Right lobe of liver (tissue), 6 donors: ENCODE data around the gene SMARCE1. TPM values are rescaled to one million over a fixed set of nuclear protein-coding genes. Genes with fewer than 3 reads are reported as not detected.

Source experiments
- ATAC-seq, 4 donors: fragments of 200-7000 bp; cut with Tn5 transposase; one replicate each; pipeline ENCODE4 v1.9.1; 2020; ENCODE audit warnings: mild to moderate bottlenecking in 4 of 4, moderate library complexity in 4 of 4
- DNase-seq, 3 donors: peaks; one replicate each; pipeline ENCODE4 v3.0.0-alpha.2; 2020
- H3K27ac ChIP-seq, 3 donors: fragments of 200-600 bp; one replicate each; pipeline ENCODE4 v1.8.0; 2022
- H3K27me3 ChIP-seq, 2 donors: fragments of 200-600 bp; one replicate each; pipeline ENCODE4 v1.8.0; 2022
- H3K36me3 ChIP-seq, 4 donors: fragments of 200-600 bp; sonication (generic) in 1 of 4; one replicate each; pipeline versions ENCODE4 v1.5.1 to v1.8.0; 2017 to 2022; ENCODE audit warnings: control low read depth in 1 of 4
- H3K4me1 ChIP-seq, 4 donors: fragments of 200-600 bp; sonication (generic) in 1 of 4; one replicate each; pipeline versions ENCODE4 v1.5.1 to v1.8.0; 2017 to 2022; ENCODE audit warnings: control low read depth in 1 of 4
- H3K4me3 ChIP-seq, 3 donors: fragments of 200-600 bp; one replicate each; pipeline ENCODE4 v1.8.0; 2022
- H3K9me3 ChIP-seq, 4 donors: fragments of 200-600 bp; sonication (generic) in 1 of 4; one replicate each; pipeline versions ENCODE4 v1.5.1 to v1.8.0; 2017 to 2022; ENCODE audit warnings: control low read depth in 1 of 4
- POLR2A ChIP-seq: fragments of 450-650 bp; IDR thresholded peaks from one replicate; pipeline ENCODE4 v1.6.1; 2017; ENCODE audit warnings: antibody characterized with exemption, mild to moderate bottlenecking
- WGBS: methylation state at CpG from one replicate; pipeline ENCODE4 v1.1.6; 2018; ENCODE audit warnings: low coverage, low lambda C conversion rate; ENCODE audit not compliant: insufficient coverage; ENCODE audit errors: missing lambda C conversion rate; 5-methylcytosine and 5-hydroxymethylcytosine counted together
- intact Hi-C, 2 donors: fragments of 100-400 bp; cut with DNase I; formaldehyde crosslinking; loops; one replicate each; pipeline versions ENCODE4 v1.11.2 to v1.14.1; 2022
- total RNA-seq, 6 experiments: library from RNA; depleted of rRNA in 2 of 6; stranded (reverse); fragments of >200 nt in 2 of 6; fragmentation: NEBNext Ultra II Directional in 3 of 6; extraction: Animal tissue kit (Norgen Biotek cat#: 25700) in 3 of 6; gene quantifications; one replicate each; pipeline versions ENCODE4 v1.1.0 to v1.2.4, GENCODE V29; 2016 to 2023
- TF ChIP-seq, protein P1 (sequence below), 4 donors: fragments of 200-600 bp in 3 of 4; fragments of 450-650 bp in 1 of 4; IDR thresholded peaks; one replicate each; pipeline versions ENCODE4 v1.5.1 to v1.8.0; 2016 to 2022; ENCODE audit warnings: antibody characterized with exemption in 4 of 4, mild to moderate bottlenecking in 2 of 4
- donor health status: DM: no; HTN: yes; CAD: no.
- donor health status: DM: no; HTN: no; CAD: no.
- donor health status: DM: no; HTN: no; CAD: no.
- donor health status: DM: no; HTN: yes; CAD: no.
- donor health status: DM: no; HTN: yes; CAD: no.

SMARCE1 gene
- total RNA-seq, 6 experiments from 2014 or later, result 28.8 to 47.1 (median 33.5) TPM

DNA sequence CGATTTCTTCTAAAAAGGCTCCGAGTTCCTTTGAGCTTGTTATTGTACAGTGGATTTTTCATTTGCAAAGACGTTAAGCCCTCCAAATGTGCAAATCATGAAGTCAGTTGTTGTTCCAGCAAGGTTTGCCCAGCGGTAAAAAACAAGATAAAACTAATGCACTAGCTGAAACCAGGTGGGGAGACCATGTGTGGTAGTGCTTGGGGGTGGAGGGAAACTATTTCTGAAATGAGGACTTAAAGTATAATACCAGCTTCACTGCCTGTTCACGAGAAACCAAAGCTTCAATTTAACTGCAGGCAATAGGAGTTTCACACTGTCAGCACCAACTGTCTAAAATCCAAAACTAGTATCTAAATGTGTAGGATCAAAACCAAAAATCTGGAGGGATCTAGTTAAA is 22.3 kb downstream of the SMARCE1 start:
- Histone ChIP-seq H3K36me3 (peaks cover 0 to 22% (median 12%) of the 10 kb centered on the region in 4 donors), H3K27me3 (no peaks in the 10 kb centered on the region), H3K4me3 (no peak overlapping the region), H3K4me1 (no peaks in the 10 kb centered on the region), H3K9me3 (no peaks in the 10 kb centered on the region), H3K27ac (no peak overlapping the region)
- ATAC-seq, result no peak
- TF ChIP-seq, protein P1, sequence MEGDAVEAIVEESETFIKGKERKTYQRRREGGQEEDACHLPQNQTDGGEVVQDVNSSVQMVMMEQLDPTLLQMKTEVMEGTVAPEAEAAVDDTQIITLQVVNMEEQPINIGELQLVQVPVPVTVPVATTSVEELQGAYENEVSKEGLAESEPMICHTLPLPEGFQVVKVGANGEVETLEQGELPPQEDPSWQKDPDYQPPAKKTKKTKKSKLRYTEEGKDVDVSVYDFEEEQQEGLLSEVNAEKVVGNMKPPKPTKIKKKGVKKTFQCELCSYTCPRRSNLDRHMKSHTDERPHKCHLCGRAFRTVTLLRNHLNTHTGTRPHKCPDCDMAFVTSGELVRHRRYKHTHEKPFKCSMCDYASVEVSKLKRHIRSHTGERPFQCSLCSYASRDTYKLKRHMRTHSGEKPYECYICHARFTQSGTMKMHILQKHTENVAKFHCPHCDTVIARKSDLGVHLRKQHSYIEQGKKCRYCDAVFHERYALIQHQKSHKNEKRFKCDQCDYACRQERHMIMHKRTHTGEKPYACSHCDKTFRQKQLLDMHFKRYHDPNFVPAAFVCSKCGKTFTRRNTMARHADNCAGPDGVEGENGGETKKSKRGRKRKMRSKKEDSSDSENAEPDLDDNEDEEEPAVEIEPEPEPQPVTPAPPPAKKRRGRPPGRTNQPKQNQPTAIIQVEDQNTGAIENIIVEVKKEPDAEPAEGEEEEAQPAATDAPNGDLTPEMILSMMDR (IDR thresholded peaks at IDR 0.05), result no peak
- no peak for TF ChIP-seq POLR2A
- intact Hi-C loops, result no loop called here
- no peak for DNase-seq
- WGBS, result 47% methylated on average over 5 of the region's 5 CpGs

DNA sequence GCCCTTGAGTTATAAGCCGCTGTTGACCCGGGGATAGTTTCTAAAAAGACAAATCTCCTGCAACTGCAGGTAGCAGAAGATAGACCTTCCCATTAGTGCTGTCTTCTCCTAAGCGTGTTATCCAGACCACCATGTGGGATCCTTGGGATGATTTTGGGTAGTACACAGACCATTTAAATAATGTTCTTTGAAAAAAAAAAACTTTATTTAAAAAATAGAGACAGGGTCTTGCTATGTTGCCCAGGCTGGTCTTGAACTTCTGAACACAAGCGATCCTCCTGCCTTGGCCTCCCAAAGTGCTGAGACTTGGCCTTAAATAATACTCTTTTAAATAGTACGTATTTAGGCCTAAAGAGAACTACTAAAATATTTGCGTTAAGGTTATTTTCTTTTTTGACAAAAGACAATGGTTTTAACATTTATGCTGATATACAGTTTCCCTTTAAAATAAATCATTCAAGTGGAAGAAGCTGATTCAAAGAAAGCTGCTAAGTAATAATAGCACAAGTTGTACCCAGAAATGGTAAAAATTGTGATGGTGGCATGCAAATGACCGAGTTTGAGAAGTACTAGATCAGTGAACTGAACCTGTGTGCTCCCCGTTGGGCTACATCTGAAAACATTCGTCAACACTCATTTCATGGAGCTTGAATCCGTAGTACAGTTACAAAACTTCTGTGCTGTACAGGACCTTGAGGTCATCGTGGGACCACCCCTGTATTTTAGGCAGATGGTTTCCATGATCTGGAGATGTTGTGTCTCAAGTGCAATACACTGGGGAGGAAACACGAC is 24.0 kb downstream of the SMARCE1 start:
- H3K4me1 ChIP-seq, result peaks cover 0 to 12% (median 6%) of the 10 kb centered on the region in 4 donors
- no peak for ATAC-seq
- no peak for TF ChIP-seq POLR2A
- TF ChIP-seq, protein P1 (IDR thresholded peaks at IDR 0.05), result no peak
- no peak overlapping the region for H3K4me3 ChIP-seq
- no peaks in the 10 kb centered on the region for H3K9me3 ChIP-seq
- DNase-seq, result no peak
- intact Hi-C loops, result no loop called here
- no peak overlapping the region for H3K27ac ChIP-seq
- peaks cover 0 to 6% (median 6%) of the 10 kb centered on the region in 4 donors for H3K36me3 ChIP-seq
- no peaks in the 10 kb centered on the region for H3K27me3 ChIP-seq
- whole genome bisulfite sequencing, result 84% methylated on average over 12 of the region's 12 CpGs

DNA sequence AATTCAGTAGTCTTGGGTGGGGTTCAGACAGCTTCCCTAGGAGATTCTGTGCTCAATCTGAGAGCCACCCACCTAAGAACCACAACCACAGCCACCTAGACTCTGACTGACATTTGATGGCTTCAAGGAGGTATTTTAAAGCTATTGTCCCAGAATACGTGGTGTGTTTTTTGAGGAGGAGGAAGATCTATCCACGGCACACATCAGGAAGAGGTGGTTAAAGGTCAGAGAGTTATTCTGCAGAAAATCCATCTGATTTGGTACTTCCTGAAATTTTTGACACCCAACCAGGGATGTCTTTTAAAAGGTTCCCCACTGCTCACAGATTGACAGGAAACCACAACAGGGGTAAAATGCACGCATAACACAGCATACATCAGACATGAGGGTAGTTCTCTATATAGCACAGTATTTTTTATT is 25.1 kb downstream of the SMARCE1 start:
- no peak overlapping the region for H3K4me3 ChIP-seq
- H3K27ac ChIP-seq, result no peak overlapping the region
- H3K9me3 ChIP-seq, result no peaks in the 10 kb centered on the region
- ATAC-seq (no peak), DNase-seq (no peak)
- H3K27me3 ChIP-seq, result no peaks in the 10 kb centered on the region
- 24% methylated on average over 3 of the region's 3 CpGs for WGBS
- no peaks in the 10 kb centered on the region for H3K36me3 ChIP-seq
- intact Hi-C loops, result no loop called here
- H3K4me1 ChIP-seq, result peaks cover 0 to 12% (median 6%) of the 10 kb centered on the region in 4 donors
- TF ChIP-seq, protein P1 (IDR thresholded peaks at IDR 0.05), result no peak
- TF ChIP-seq POLR2A, result no peak

DNA sequence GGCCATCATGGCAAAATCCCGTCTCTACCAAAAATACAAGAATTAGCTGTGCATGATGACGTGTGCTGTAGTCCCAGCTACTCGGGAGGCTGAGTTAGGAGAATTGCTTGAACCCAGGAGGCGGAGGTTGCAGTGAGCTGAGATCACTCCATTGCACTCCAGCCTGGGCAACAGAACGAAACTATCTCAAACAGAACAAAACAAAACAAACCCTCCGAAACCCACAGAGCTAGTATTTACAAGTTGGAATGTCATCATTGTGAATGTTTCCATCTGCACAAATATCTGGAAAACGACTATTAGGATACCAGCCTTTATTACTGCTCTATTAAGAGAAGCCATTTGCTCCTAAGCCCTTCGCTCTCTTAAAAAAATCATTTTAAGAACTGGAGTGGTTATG is 26.0 kb downstream of the SMARCE1 start:
- Histone ChIP-seq H3K4me1 (peaks cover 0 to 12% (median 6%) of the 10 kb centered on the region in 4 donors), H3K9me3 (no peaks in the 10 kb centered on the region), H3K36me3 (no peaks in the 10 kb centered on the region), H3K4me3 (no peak overlapping the region), H3K27me3 (no peaks in the 10 kb centered on the region), H3K27ac (no peak overlapping the region)
- no peak for DNase-seq
- no peak for ATAC-seq
- no peak for TF ChIP-seq POLR2A
- TF ChIP-seq, protein P1 (IDR thresholded peaks at IDR 0.05), result no peak
- 43% methylated on average over 5 of the region's 8 CpGs for WGBS
- intact Hi-C loops, result no loop called here
